ENCODE data around the gene ASB15.
A peak's percentile ranks its signal among the peaks of the same experiment; 100 is the strongest.
"Not testable (repeated sequence)": the region's sequence is repeated elsewhere in the genome, so short reads cannot be mapped to it uniquely, and the experiment has no call there.

The ASB15 gene

DNA sequence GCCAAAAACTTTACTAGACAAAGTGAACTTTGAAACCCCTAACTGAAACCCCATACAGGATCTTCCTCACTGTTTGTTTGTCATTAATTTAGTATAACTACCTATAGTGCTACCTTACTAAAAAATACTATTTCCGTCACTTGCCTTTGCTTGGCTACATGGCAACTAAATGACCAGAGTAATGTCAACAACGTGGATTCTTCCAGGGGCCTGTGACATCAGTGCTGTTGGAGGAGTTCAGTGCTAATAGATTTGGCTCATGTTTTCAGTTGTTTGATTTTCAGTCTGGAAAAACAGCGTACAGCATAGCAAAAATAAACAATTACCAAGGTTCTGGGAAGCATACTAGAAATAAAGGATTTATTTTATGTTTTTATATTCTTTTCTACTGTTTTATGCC is 3.0 kb upstream of the ASB15 start:
- no peak for DNase-seq (ENCODE audit: low spot score)

DNA sequence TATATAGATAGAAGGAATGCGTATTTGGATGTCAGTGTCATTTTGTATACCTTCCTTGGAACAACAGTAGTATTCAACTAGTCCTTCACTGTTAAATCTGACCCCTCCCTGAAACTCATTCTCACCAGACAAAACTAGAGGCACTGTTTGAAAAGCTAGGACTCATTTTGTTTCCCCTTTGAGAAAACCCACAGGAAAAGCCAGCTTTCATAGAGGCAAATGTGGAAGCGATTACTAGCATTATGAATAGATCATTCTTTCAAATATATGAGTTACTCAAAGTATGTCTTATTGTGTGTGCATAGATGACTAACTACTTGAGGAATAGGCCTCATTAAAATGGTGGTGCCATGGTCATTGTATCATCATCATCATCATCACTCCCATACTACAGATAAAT is 1.9 kb upstream of the ASB15 start:
- no peak for DNase-seq (ENCODE audit: low spot score)

DNA sequence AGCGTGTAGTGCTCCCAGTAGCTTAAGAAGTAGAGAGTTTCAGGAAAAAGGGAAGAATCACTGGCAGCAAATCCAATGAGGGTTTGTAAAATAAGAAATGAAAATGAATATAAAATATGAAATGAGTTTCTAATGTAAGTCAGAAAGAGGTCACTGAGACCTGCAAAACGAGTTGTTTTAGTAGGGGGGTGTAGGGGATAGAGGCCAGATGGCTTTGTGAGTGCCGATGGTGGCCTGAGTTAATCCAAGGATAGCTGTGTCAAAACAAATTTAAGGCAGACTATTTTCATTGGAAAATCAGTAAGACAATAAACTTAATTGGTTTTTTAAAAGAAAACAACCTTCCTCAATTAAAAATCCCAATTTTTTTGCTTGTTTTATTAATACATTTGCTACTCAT is 745 bp upstream of the ASB15 start:
- no peak for DNase-seq (ENCODE audit: low spot score)

DNA sequence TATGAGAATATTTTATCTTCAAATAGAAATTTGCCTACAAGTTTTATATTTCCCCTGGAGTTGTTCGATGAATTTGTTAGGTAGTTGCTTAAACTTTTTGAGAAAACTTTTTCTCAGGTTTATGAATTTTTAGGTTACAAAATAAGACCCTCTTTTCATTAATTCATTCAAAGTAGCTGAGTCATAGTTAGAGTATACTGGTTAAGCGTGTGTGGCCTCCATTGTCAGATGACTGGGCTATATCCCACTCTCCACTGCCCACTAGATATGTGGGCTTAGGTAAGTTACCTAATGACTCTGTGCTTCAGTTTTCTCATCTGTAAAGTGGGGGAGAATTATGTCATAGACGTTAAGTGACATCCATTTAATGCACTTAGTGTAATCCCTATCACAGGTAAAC is 1.0 kb downstream of the ASB15 start:
- DNase-seq (ENCODE audit: low spot score) = no peak

DNA sequence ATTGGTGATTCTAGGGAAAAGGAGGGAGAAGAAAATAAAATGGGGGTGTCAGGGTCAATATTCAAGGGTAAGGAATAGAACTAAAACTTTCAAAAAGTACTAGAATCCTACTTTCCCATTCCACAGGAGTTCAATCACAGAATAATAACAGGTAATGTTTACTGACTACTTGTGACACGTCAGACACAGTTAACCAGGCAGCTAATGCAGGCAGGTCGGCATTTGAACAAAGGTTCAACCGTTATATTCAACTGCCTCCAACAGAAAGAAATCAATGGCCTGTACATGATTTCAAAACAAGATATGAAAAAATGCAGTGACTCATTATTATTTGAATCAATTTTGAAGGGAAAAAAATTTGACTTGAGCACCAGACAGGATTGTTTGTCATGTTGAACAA is 3.1 kb downstream of the ASB15 start:
- no peak for DNase-seq (ENCODE audit: low spot score)

DNA sequence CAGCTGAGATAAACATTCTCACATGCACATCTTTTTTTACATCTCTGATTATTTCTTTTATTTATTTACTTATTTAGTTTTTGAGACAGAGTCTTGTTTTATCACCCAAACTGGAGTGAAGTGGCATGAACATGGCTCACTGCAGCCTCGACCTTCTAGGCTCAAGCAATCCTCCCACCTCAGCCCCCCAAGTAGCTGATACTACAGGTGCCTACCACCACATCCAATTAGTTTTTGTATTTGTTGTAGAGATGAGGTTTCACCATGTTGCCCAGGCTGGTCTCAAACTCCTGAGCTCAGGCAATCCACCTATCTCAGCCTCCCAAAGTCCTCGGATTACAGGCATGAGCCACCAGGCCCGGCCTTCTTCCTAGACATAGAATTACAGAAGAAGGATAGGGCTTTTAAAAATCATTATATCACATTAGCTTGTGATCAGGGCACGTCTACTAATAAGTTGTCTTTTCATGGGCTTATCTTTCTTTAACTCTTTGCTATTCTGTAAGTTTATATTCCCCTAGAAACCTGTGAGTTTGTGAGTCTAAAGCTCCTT is 5.9 kb downstream of the ASB15 start:
- DNase-seq (ENCODE audit: low spot score) = no peak

DNA sequence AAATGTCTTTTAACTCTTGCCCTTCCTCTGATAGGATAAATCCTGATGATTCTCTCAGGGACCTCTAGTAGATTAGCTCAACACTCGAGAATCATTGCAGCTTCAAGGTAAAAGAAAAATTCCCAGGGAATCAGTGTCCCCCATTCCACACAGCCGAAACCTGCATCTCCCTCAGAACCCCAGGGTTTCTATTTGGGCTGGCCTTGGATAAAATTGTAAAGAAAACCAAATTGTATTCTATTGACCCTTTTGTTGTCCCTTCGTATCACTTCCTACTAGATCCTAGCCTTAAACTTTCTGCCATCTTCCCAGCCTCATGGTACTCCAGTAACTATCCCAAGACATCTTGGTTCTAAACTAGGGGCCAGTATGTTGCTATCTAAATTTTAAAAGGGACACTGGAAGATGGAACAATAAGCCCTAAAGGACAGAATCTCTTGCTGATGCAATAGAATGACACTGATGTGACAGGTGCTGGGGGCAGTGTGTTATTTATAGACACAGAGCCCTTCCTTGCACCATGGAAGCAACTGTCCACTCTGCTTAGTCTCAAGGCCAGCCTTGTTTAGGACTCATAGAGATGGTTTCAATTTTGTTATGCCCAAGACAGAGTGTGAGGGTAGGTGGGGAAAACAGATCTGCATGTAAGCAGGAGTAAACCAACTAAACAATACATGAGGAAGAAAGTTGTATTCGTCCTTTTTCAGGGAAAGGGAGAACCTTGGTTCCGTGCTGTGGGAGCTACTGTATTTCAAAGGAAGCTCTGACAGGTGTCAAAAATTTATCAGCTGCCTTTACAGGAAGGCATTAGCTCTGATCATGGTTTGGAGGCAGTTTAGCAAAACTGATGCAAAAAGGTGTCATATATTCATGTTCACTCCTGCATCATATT is 7.6 kb downstream of the ASB15 start:
- DNase-seq (ENCODE audit: low spot score) = no peak

DNA sequence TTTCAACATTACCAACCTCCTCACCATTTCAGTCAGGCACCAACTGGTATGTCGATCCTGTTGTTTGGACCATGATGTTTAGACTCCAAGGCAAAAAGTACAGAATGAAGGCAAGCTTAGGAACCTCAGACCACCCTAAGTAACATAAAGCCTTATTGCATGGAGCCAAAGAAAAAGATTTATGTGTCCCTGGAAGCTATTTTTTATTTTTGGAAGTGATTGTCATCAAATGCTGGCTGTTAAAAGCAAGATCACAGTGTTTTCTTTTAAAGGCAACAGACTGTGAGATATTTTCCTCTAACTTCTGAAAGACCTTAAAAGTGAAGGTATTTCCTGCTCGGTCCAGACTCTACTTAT is 8.2 kb downstream of the ASB15 start:
- no peak for DNase-seq (ENCODE audit: low spot score)

DNA sequence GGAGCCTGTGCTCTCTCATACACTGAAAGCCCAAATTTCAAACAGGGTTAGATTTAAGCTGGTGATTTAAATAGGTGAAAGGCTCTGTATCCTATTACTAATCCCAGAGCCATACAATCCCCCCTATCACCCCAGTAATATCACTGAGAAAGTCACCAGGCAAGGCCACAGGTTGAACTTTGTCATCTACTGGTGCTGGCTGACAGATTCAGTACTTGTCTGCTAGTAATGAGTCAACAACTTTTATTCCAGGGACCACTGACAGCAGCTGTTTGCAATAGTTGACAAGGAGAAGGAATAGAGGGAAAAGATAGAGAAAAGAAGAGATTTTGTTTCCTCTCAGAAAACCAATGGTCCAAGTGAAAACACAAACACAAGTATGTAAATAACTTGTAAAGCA is 10.4 kb downstream of the ASB15 start:
- DNase-seq (ENCODE audit: low spot score) = no peak

- no peak for DNase-seq (ENCODE audit: low spot score)
These were observed 13.7 kb downstream of the ASB15 start for GRCh38 chr7:123615344-123615743.

- DNase-seq (ENCODE audit: low spot score) = no peak
These were observed 14.6 kb downstream of the ASB15 start for GRCh38 chr7:123616223-123616622.

GRCh38 chr7:123621707-123622106 is 20.1 kb downstream of the ASB15 start:
- no peak for DNase-seq (ENCODE audit: low spot score)

GRCh38 chr7:123622660-123623386 is 21.2 kb downstream of the ASB15 start:
- DNase-seq (ENCODE audit: low spot score) = no peak

DNA sequence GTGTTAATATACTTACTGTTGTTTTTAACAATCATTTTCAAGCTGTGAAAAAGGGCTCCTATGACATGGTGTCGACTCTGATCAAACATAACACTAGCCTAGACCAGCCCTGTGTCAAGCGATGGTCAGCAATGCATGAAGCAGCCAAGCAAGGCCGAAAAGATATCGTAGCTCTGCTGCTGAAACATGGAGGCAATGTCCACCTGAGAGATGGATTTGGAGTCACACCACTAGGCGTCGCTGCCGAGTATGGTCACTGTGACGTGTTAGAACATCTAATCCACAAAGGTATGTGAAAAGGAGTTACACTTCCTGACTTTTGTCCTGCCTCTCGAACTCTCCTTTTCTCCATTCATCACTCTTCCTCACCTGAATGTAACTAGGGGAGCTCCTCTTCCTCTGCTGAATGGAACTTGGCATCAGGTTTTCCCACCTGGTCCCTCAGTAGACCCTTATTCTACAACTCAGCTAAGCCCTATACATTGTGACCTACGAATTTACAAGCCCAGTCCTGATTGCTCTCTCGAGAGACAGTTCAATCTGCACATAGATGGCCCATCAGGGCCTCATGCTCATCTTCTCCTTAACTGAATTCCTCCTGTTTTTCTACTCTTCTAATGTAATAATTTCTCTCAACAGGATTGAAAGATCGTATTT is 23.0 kb downstream of the ASB15 start:
- peak; percentile 9 for DNase-seq (ENCODE audit: low spot score)

DNA sequence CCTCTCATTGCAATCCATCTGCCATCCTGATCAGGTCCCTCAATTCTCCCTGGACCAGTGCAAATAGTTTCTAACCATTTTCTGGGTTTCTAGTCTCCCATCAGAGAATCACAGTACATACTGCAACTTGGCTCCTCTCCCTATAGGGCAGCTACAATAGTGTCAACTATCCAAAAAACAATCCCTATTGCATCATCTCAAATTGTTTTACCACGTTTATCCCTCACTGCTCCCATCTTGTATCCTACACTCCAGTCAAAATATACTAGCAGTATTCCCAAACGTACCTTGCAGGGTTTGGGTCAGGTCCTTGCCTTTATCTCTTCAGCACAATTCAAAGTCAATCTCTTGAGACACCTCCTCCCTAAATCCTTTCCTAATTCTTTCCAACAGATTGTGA is 23.6 kb downstream of the ASB15 start:
- DNase-seq (ENCODE audit: low spot score) = no peak

DNA sequence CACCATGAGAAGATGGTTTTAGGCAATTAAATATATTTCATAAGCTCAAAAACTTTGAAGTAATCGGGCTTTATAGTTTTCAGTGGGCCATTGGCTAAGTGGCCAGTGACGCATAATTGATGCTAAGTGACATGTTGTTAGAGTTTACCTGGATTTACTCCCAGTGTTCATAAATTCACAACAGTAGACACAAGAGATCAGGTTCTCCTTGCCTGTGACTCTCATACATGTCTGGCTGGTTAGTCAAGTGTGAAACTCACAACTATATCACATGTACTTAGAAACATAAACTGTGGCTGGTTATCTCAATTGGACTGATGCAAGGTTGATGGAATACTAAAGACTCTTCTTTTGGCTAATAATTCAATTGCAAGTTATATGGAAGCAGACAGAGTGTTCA is 26.2 kb downstream of the ASB15 start:
- DNase-seq (ENCODE audit: low spot score) = no peak

DNA sequence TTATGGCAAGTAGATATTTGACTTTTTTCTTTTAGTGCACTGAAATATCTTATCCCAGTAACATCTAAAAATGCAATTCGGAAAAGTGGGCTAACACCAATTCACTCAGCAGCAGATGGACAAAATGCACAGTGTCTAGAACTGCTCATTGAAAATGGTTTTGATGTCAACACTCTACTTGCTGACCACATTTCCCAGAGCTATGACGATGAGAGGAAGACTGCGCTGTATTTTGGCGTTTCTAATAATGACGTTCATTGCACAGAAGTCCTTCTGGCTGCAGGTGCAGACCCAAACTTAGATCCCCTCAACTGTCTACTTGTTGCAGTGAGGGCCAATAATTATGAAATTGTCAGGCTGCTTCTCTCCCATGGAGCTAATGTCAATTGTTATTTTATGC is 27.2 kb downstream of the ASB15 start:
- DNase-seq (ENCODE audit: low spot score) = no peak

DNA sequence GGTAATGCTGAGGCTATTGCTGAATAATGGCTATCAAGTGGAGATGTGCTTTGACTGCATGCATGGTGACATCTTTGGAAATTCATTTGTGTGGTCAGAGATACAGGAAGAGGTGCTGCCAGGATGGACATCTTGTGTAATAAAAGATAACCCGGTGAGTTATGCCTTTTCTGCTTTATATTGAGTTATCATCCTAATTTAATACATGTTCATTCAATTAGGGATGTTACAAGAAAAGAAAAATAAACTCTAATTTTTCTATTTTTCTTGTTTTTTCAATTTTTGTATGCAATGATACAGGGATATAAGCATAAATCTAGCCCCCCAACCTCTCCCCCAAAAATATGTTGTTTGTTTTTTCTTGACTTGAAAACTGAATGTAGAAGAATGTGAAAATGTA is 27.7 kb downstream of the ASB15 start:
- no peak for DNase-seq (ENCODE audit: low spot score)

- DNase-seq (ENCODE audit: low spot score) = no peak
These were observed 31.2 kb downstream of the ASB15 start for GRCh38 chr7:123632808-123633207.

DNA sequence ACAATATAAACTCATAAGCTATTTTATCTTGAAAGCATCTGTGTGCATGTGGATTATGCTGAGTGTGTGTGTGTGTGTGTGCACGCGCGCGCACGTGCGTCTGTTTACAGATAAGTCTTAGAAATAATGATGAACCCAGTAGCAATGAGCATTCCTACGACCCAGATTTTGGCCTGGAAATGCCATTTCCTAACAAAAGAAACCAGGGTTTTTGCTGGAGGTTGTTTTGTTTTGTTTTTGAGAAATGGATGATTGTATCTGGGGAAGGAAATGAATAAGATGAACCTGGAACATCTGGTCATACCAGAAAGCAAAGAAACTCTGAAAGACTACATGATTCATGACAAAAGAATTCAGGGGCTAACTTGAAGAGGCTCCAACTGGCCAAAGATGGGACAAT is 31.9 kb downstream of the ASB15 start:
- DNase-seq (ENCODE audit: low spot score) = no peak

DNA sequence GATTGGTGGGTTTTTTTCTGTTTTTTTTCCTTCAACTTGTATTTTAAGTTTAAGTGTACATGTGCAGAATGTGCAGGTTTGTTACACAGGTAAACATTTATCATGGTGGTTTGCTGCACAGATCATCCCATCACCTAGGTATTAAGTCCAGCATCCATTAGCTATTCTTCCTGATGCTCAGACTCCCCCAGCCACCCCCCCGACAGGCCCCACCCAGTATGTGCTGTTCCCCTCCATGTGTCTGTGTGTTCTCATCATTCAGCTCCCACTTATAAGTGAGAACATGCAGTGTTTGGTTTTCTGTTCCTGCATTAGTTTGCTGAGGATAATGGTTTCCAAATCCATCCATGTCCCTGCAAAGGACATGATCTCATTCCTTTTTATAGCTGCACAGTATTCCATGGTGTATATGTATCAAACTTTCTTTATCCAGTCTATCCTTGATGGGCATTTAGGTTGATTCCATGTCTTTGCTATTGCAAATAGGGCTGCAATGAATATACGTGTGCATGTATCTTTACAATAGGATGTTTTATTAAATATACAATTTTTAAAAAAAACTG is 32.5 kb downstream of the ASB15 start:
- DNase-seq (ENCODE audit: low spot score) = not testable (repeated sequence)

- DNase-seq (ENCODE audit: low spot score) = peak; percentile 41
These were observed 34.1 kb downstream of the ASB15 start for GRCh38 chr7:123635551-123636359.

Data from Ammon's horn (tissue), 1 donor.